NCI-H2107 treated with DMSO at 0.1 percent for 48 hours (cell line): Measurements from ENCODE around the gene LRMDA.
A peak's percentile ranks its signal among the peaks of the same experiment; 100 is the strongest.

Experiments
- DNase-seq: peaks from one replicate; lab custom pipeline; 2025; ENCODE audit not compliant: unreplicated experiment; lab: John Stamatoyannopoulos, UW

Gene LRMDA

GRCh38 chr10:76268530-76268929 lies 837.1 kb downstream of the LRMDA start:
- DNase-seq = no peak

GRCh38 chr10:76268954-76269353 lies 837.5 kb downstream of the LRMDA start:
- DNase-seq = no peak

DNA sequence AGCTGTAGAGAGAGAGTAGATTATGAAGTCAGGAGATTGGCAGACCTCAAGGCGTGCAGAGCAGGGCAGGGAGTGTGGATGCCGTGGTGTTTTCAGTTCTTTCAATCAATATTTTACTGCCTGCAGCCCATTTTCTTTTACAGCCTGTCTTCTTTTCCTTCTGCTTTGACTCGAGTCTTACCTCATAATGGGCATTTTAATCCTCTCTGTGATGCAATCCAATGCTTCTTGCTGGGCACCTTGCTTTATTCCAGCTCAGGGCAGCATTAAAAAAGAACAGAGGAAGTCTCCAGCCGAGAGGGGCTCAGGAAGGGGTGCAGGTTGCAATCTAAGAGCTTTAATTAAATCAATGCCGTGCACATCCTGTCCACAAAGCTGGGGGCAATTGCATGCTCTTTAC lies 839.0 kb downstream of the LRMDA start:
- DNase-seq = no peak

GRCh38 chr10:76274933-76275332 lies 843.5 kb downstream of the LRMDA start:
- no peak for DNase-seq

DNA sequence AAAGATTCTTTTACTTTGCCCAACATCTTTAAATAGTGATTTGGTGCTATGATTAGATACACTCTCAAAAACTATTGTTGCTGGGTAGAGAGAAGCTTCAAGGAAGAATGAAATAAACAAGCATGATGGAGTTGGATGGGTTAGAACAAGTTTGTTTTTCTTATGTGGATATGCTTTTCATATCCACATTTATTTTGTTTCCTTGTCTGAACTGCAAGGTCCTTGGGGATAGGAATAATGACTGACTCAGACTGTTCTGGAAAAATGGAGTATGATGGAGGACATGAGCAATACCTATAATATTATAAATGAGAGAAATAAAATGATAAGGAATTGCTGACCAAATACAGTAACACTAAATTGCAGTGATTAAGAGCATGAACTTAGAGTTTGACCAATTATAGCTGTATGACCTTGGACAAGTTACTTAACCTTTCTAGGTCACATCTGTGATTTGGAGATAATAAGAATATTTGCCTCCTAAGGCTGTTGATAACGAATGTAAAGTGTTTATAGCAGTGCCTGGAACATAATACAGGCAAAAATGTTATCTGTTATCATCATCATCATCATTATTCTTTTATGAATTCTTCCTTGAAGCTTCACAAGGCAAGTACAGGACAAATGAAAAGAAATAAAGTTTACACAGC lies 847.5 kb downstream of the LRMDA start:
- DNase-seq = no peak

GRCh38 chr10:76281659-76282058 lies 850.2 kb downstream of the LRMDA start:
- DNase-seq = no peak

DNA sequence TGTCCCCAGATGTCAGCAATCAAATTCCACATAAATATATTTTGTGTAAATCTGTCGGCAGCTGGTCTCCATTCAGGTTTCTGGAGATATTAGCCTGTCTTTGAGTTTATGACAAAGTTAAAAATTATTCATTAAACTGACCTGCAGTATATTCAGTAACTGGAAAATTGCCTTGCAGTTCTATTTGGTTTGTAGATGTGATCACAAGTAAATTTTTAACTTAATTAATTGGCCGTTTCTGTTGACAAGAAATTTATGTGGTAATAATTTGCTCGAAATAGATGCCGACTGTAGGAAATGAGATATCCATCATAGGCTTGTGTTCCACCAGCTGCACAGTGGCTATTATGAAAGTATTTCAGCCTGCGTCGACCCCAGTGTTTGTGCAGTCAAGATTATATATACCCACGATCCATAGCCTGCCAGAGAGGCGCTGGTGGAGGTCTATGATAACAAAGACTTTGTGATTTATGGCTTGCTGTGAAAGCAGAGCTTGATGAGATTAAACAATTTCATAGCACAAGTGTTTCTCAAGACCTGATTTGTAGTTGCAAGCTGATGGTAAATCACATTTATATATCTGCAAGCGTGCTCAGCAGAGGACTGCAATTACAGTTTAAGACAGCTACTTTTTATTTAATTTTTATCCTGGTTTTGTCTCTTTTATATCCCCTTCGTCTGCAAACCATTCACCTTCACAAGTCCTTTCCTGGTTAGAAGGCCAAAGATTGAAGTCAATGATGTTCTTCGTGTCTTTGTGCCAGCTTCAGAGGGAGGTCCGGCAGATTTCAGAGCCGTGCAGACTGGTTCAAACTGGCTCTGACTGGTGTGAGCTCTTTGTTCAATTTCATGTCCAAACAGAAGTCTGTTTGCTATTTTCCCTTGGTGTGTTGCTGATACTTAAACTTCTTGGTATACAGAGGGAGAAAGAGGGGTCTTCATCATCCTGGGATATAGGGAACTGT lies 850.9 kb downstream of the LRMDA start:
- no peak for DNase-seq

DNA sequence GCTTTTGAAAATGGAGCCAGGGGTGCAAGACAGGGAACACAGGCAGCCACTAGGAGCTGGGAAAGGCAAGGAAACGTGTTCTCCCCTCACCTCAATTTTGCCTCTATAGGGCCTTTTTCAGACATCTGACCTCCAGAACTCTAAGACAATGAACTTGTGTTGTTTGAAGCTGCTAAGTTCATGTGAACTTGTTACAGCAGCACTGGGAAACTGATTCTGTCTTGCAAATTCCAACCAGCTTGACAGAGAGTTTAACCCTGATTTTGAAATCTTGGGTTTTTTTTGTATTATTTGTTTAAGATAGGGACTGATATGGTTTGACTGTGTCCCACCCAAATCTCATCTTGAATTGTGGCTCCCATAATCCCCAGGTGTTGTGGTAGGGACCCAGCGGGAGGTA lies 852.9 kb downstream of the LRMDA start:
- DNase-seq = no peak

- DNase-seq = no peak
Observed at GRCh38 chr10:76285012-76285411, 853.6 kb downstream of the LRMDA start.

GRCh38 chr10:76285515-76285914 lies 854.1 kb downstream of the LRMDA start:
- no peak for DNase-seq

GRCh38 chr10:76286536-76286935 lies 855.1 kb downstream of the LRMDA start:
- no peak for DNase-seq

GRCh38 chr10:76287856-76288255 lies 856.4 kb downstream of the LRMDA start:
- DNase-seq = no peak

DNA sequence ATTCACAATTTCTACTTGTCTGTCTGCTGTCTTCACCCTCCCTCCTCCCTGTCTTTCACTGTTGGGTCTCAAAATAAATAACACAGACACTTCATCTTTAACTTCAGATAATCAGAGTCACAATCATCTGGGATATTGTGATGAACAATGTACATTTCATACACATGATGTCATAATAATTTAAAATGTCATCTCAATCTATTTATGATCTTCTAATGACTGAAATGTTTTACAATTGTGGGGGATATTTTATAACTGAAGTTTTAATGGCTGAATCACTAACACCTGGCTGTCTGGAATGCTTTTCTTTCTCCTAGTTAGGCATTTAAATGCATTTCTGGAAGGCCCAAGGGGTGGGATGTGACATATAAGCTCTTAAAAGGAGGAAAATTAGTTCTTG lies 859.8 kb downstream of the LRMDA start:
- DNase-seq = no peak

DNA sequence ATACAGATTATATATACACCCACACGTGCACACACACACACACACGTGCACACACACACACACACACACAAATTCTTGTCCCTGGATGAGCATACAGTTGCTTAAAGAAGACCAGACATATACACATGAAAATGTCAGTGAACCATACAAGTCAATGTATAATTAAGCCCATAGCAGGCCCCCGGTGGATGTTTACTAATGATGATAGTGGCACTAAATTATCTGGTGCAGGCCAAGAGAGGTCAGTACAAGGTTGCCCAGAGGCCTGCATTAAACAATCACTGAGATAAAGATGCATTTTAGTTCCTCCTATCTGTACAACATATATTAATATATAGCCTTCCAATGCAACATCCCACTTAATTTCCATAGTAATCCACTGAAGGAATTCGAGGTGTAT lies 860.5 kb downstream of the LRMDA start:
- DNase-seq = no peak

- DNase-seq = no peak
Observed at GRCh38 chr10:76296957-76297356, 865.5 kb downstream of the LRMDA start.

- no peak for DNase-seq
Observed at GRCh38 chr10:76297358-76297757, 865.9 kb downstream of the LRMDA start.

- peak; percentile 77 for DNase-seq
Observed at GRCh38 chr10:76297780-76298281, 866.4 kb downstream of the LRMDA start.

- DNase-seq = no peak
Observed at GRCh38 chr10:76298329-76298728, 866.9 kb downstream of the LRMDA start.

- DNase-seq = no peak
Observed at GRCh38 chr10:76299501-76299900, 868.1 kb downstream of the LRMDA start.

DNA sequence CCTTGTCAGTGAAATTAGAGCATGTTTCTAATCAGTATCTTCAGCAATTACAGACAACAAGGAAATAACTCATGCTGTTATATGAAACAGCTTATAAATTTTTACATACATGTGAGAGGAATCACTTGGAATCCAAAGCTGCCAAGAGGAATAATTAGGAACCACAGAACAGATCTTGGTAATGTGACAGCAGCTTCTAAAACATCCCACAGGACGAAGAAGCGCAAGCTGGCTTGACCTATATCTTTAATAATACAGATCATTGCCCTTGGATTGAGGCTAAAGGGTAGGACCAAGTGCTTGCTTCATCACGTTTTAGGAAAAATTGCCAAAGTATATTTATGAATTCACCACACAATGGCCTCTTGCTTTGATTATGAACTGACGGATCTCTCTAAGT lies 869.8 kb downstream of the LRMDA start:
- DNase-seq = no peak

DNA sequence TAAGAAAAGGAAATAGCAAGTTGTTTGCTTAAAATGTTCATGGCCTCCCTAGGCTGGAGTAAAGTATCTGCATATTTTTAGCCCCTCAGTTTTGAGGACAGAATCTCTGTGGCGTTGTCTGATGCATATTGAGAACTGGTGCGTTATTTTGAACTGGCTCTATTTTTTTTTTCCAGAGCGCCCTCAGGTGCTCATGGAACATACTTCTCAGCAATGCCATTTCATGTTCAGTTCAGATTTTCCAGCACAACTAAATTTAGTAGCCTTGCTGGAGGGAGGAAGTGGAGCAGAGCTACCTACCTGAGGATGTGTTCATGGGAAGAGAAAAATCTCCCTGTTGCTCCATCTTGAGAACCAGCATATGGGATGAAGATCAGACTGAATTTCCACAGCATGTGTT lies 870.5 kb downstream of the LRMDA start:
- peak; percentile 12 for DNase-seq

DNA sequence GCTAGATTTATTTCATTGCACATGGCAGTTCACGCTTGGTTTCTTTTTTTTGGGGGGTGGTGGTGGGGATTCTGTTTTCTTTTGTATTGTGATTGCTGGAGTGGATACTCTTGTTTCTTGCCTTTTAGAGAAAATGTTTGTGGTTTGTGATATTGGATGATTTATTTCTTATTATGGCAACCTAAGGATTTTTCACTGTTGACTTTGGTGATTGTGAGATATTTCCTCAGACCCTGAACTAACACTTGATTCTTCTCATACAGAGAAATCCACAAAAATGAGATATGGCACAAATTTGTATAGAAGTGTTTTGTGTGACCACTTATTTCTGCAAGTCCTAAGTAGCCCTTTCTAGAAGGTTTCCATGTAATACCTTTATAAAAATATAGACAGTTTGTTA lies 871.1 kb downstream of the LRMDA start:
- DNase-seq = no peak
